Keratinocyte (primary cell): ENCODE measurements around the gene GUK1.

Experiments used
- CTCF ChIP-seq, 3 experiments: IDR thresholded peaks in 1 of 3; conservative IDR thresholded peaks in 1 of 3; optimal IDR thresholded peaks in 1 of 3; 2 replicates in 2 of 3; 3 replicates in 1 of 3; pipeline versions ENCODE3 to v1.5.1; 2011; ENCODE audit warnings: low read length in 3 of 3, mild to moderate bottlenecking in 3 of 3, moderate library complexity in 2 of 3, control low read depth in 1 of 3, inconsistent platforms in 1 of 3; ENCODE audit not compliant: insufficient read depth in 2 of 3; ENCODE audit errors: extremely low read depth in 1 of 3
- EZH2 ChIP-seq: IDR thresholded peaks from one replicate; pipeline ENCODE4 v1.6.1; 2012; ENCODE audit warnings: inconsistent platforms, mild to moderate bottlenecking, low read length, moderate library complexity

GRCh38 chr1:228096416-228097332 is 43.4 kb upstream of the GUK1 start:
- TF ChIP-seq CTCF (optimal IDR thresholded peaks at IDR 0.05 in 1 of 3, IDR thresholded peaks at IDR 0.05 in 1 of 3, conservative IDR thresholded peaks at IDR 0.05 in 1 of 3; ENCODE audit: extremely low read depth in 1 of 3, insufficient read depth in 2 of 3, low read length in 3 of 3) (no peak), EZH2 (no peak)
